Endothelial cell of umbilical vein (primary cell): Measurements from ENCODE around the gene SAT2.

Source experiments
- EZH2 ChIP-seq: IDR thresholded peaks from 2 replicates; pipeline ENCODE4 v1.6.1; 2012; ENCODE audit warnings: borderline replicate concordance, low read depth, mild to moderate bottlenecking, moderate library complexity, low read length, inconsistent platforms; ENCODE audit not compliant: severe bottlenecking
- POLR2A ChIP-seq: IDR thresholded peaks from 2 replicates; pipeline ENCODE4 v1.6.1; 2012; ENCODE audit warnings: low read depth, mild to moderate bottlenecking, control low read depth, low read length
- TF ChIP-seq, protein P1 (sequence below), 2 donors: IDR thresholded peaks; 1 replicate in 1 of 2; 2 replicates in 1 of 2; pipeline ENCODE4 v1.5.1; 2011; ENCODE audit warnings: low read length in 2 of 2, mild to moderate bottlenecking in 2 of 2, moderate library complexity in 2 of 2, control low read depth in 1 of 2, inconsistent platforms in 1 of 2, low read depth in 1 of 2; ENCODE audit not compliant: insufficient read depth in 1 of 2; ENCODE audit errors: extremely low read depth in 1 of 2
- TF ChIP-seq, protein P2 (sequence below): IDR thresholded peaks from 2 replicates; pipeline ENCODE4 v1.6.1; 2011; ENCODE audit not compliant: insufficient read depth, insufficient read length

DNA sequence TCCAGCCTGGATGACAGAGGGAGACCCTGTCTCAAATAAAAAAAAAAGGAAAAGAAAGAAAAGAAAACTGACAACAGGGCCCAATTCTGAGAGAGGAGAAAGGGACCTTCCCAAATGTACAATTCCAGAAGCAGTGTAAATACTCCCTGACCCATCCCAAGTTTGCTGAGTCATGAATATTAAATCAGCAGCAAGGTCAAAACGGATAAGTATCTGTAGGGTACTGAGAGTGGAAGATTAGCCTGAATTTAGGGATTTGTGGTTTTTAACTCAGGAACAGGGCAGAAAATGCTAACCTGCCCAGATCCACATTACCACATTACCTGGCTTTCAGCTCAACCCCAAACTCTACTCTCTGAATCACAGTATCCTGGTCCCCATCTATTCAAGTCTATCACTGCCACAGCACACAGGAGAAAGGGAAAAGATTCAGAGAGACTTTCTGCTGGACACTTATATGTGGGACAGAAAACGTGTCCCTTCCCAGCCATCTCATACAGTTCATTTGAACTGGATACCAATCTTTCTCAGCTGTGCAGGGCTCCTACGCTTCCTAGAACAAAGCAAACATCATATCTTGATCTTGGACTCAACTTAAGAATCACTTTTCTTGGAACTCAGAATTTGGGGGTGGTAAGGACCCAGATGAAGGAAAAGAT, 15.9 kb downstream of the SAT2 start:
- no peak for TF ChIP-seq POLR2A
- TF ChIP-seq, protein P1, sequence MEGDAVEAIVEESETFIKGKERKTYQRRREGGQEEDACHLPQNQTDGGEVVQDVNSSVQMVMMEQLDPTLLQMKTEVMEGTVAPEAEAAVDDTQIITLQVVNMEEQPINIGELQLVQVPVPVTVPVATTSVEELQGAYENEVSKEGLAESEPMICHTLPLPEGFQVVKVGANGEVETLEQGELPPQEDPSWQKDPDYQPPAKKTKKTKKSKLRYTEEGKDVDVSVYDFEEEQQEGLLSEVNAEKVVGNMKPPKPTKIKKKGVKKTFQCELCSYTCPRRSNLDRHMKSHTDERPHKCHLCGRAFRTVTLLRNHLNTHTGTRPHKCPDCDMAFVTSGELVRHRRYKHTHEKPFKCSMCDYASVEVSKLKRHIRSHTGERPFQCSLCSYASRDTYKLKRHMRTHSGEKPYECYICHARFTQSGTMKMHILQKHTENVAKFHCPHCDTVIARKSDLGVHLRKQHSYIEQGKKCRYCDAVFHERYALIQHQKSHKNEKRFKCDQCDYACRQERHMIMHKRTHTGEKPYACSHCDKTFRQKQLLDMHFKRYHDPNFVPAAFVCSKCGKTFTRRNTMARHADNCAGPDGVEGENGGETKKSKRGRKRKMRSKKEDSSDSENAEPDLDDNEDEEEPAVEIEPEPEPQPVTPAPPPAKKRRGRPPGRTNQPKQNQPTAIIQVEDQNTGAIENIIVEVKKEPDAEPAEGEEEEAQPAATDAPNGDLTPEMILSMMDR (IDR thresholded peaks at IDR 0.05; ENCODE audit: extremely low read depth in 1 of 2, insufficient read depth in 1 of 2, low read depth in 1 of 2, low read length in 2 of 2): no peak
- no peak for TF ChIP-seq EZH2
- TF ChIP-seq, protein P2, sequence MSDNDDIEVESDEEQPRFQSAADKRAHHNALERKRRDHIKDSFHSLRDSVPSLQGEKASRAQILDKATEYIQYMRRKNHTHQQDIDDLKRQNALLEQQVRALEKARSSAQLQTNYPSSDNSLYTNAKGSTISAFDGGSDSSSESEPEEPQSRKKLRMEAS: no peak
